Activated CD8-positive, alpha-beta T cell treated with anti-CD3 and anti-CD28 coated beads, Interleukin-2, amount 10 ng/mL, durations not matched to agents 7 days and 5 days (primary cell): ENCODE results near the gene LRP1. TPM values are rescaled to one million over a fixed set of nuclear protein-coding genes. Genes with fewer than 3 reads are reported as not detected.
A peak's percentile ranks its signal among the peaks of the same experiment; 100 is the strongest.

Experiments used
- ATAC-seq: fragments of 150-1000 bp; cut with Tn5 transposase; one replicate; pipeline ENCODE4 v1.10.0; 2021; ENCODE audit warnings: moderate library complexity
- CTCF ChIA-PET: fragments of 350-600 bp; sonication (Branson Sonifier 250); formaldehyde crosslinking; loops from one replicate; lab custom pipeline; 2021; ENCODE audit warnings: antibody characterized with exemption; lab: Charles Lee
- POLR2A ChIA-PET: fragments of 350-600 bp; sonication (Branson Sonifier 250); formaldehyde crosslinking; loops from one replicate; lab custom pipeline; 2021; ENCODE audit warnings: antibody characterized with exemption; lab: Charles Lee
- DNase-seq: peaks from one replicate; pipeline ENCODE4 v3.0.0-alpha.2; 2020
- H3K27ac Mint-ChIP-seq: one replicate; pipeline ENCODE4 v1.8.0; 2021; ENCODE audit warnings: mild to moderate bottlenecking, mixed read lengths
- H3K27me3 Mint-ChIP-seq: one replicate; pipeline ENCODE4 v1.8.0; 2021; ENCODE audit warnings: low read depth, mixed read lengths
- H3K36me3 Mint-ChIP-seq: one replicate; pipeline ENCODE4 v1.8.0; 2021; ENCODE audit warnings: low read depth, mixed read lengths
- H3K4me1 Mint-ChIP-seq: one replicate; pipeline ENCODE4 v1.8.0; 2021; ENCODE audit warnings: low read depth, mixed read lengths
- H3K4me3 Mint-ChIP-seq: one replicate; pipeline ENCODE4 v1.8.0; 2021; ENCODE audit warnings: mild to moderate bottlenecking, mixed read lengths
- H3K9me3 Mint-ChIP-seq: one replicate; pipeline ENCODE4 v1.8.0; 2022; ENCODE audit warnings: mixed read lengths; ENCODE audit not compliant: insufficient read depth
- total RNA-seq, 2 experiments: library from RNA; stranded (reverse); gene quantifications; one replicate each; pipeline ENCODE4 v1.2.3, GENCODE V29; 2021

LRP1 gene
- total RNA-seq, 2 experiments from 2014 or later: 0.39 to 0.40 TPM

- H3K27ac Mint-ChIP-seq: no peak overlapping the region
- peaks cover 5% of the 10 kb centered on the region for H3K4me1 Mint-ChIP-seq
- no peak for DNase-seq
- no peak overlapping the region for H3K4me3 Mint-ChIP-seq
- ChIA-PET POLR2A (no interaction called here), CTCF (interaction anchor here (1.0 to 10.4 kb wide), 10 partner anchors 10 to 186 kb away, joined by 3 to 178 read pairs (median 4); partner anchors contain the start of gene LRP1)
- no peaks in the 10 kb centered on the region for H3K27me3 Mint-ChIP-seq
- no peaks in the 10 kb centered on the region for H3K36me3 Mint-ChIP-seq
- no peak for ATAC-seq
- H3K9me3 Mint-ChIP-seq: no peaks in the 10 kb centered on the region
Measured at GRCh38 chr12:57187222-57188089, 59.2 kb downstream of the LRP1 start.

GRCh38 chr12:57188090-57188425 is 59.8 kb downstream of the LRP1 start:
- no peak for DNase-seq
- Mint-ChIP-seq H3K4me1 (peaks cover under 1% of the 10 kb centered on the region), H3K27ac (no peak overlapping the region), H3K36me3 (no peaks in the 10 kb centered on the region), H3K9me3 (no peaks in the 10 kb centered on the region), H3K4me3 (no peak overlapping the region), H3K27me3 (no peaks in the 10 kb centered on the region)
- no peak for ATAC-seq
- POLR2A ChIA-PET: no interaction called here
- CTCF ChIA-PET: interaction anchor here (1.0 to 10.4 kb wide), 8 partner anchors 15 to 187 kb away, joined by 3 to 178 read pairs (median 4); partner anchors contain the start of gene LRP1

GRCh38 chr12:57190037-57190436 is 61.8 kb downstream of the LRP1 start:
- Mint-ChIP-seq H3K27me3 (no peaks in the 10 kb centered on the region), H3K27ac (no peak overlapping the region), H3K9me3 (no peaks in the 10 kb centered on the region), H3K36me3 (no peaks in the 10 kb centered on the region), H3K4me3 (no peak overlapping the region), H3K4me1 (no peaks in the 10 kb centered on the region)
- DNase-seq (no peak), ATAC-seq (no peak)
- ChIA-PET CTCF (interaction anchor here (10.4 kb wide), 1 partner anchor 67 kb away, joined by 178 read pairs; the partner anchor contains the start of gene LRP1), POLR2A (no interaction called here)

GRCh38 chr12:57190821-57191220 is 62.5 kb downstream of the LRP1 start:
- ChIA-PET POLR2A (no interaction called here), CTCF (interaction anchor here (0.8 kb wide), 1 partner anchor 53 kb away, joined by 3 read pairs; no protein-coding TSS in a partner anchor)
- Mint-ChIP-seq H3K27me3 (no peaks in the 10 kb centered on the region), H3K27ac (no peak overlapping the region), H3K4me3 (no peak overlapping the region), H3K9me3 (no peaks in the 10 kb centered on the region), H3K36me3 (no peaks in the 10 kb centered on the region), H3K4me1 (no peaks in the 10 kb centered on the region)
- ATAC-seq (peak; percentile 29), DNase-seq (no peak)

- Mint-ChIP-seq H3K4me1 (no peaks in the 10 kb centered on the region), H3K9me3 (no peaks in the 10 kb centered on the region), H3K27ac (no peak overlapping the region), H3K4me3 (no peak overlapping the region), H3K36me3 (no peaks in the 10 kb centered on the region), H3K27me3 (no peaks in the 10 kb centered on the region)
- ATAC-seq: peak; percentile 14
- ChIA-PET CTCF (no interaction called here), POLR2A (no interaction called here)
- DNase-seq: no peak
Measured at GRCh38 chr12:57191410-57191809, 63.1 kb downstream of the LRP1 start.

GRCh38 chr12:57192920-57193319 is 64.6 kb downstream of the LRP1 start:
- H3K36me3 Mint-ChIP-seq: no peaks in the 10 kb centered on the region
- CTCF ChIA-PET: no interaction called here
- POLR2A ChIA-PET: no interaction called here
- no peaks in the 10 kb centered on the region for H3K9me3 Mint-ChIP-seq
- H3K4me3 Mint-ChIP-seq: no peak overlapping the region
- no peaks in the 10 kb centered on the region for H3K4me1 Mint-ChIP-seq
- no peak for ATAC-seq
- no peaks in the 10 kb centered on the region for H3K27me3 Mint-ChIP-seq
- no peak for DNase-seq
- no peak overlapping the region for H3K27ac Mint-ChIP-seq

- CTCF ChIA-PET: no interaction called here
- DNase-seq: no peak
- ATAC-seq: no peak
- Mint-ChIP-seq H3K36me3 (no peaks in the 10 kb centered on the region), H3K9me3 (no peaks in the 10 kb centered on the region), H3K4me3 (no peak overlapping the region), H3K27me3 (no peaks in the 10 kb centered on the region), H3K27ac (no peak overlapping the region), H3K4me1 (no peaks in the 10 kb centered on the region)
- POLR2A ChIA-PET: no interaction called here
Measured at GRCh38 chr12:57193706-57194245, 65.5 kb downstream of the LRP1 start.

GRCh38 chr12:57194253-57194652 is 66.0 kb downstream of the LRP1 start:
- DNase-seq (no peak), ATAC-seq (no peak)
- ChIA-PET CTCF (no interaction called here), POLR2A (no interaction called here)
- Mint-ChIP-seq H3K27ac (no peak overlapping the region), H3K27me3 (no peaks in the 10 kb centered on the region), H3K36me3 (no peaks in the 10 kb centered on the region), H3K9me3 (no peaks in the 10 kb centered on the region), H3K4me1 (no peaks in the 10 kb centered on the region), H3K4me3 (no peak overlapping the region)

GRCh38 chr12:57195186-57195585 is 66.9 kb downstream of the LRP1 start:
- ATAC-seq (no peak), DNase-seq (no peak)
- H3K4me1 Mint-ChIP-seq: no peaks in the 10 kb centered on the region
- no peaks in the 10 kb centered on the region for H3K27me3 Mint-ChIP-seq
- no peak overlapping the region for H3K4me3 Mint-ChIP-seq
- H3K9me3 Mint-ChIP-seq: no peaks in the 10 kb centered on the region
- POLR2A ChIA-PET: no interaction called here
- CTCF ChIA-PET: no interaction called here
- no peak overlapping the region for H3K27ac Mint-ChIP-seq
- no peaks in the 10 kb centered on the region for H3K36me3 Mint-ChIP-seq

- H3K36me3 Mint-ChIP-seq: no peaks in the 10 kb centered on the region
- H3K4me1 Mint-ChIP-seq: no peaks in the 10 kb centered on the region
- CTCF ChIA-PET: interaction anchor here (1.0 to 1.1 kb wide), 2 partner anchors 20 to 71 kb away, joined by 3 read pairs; no protein-coding TSS in a partner anchor
- no peak overlapping the region for H3K4me3 Mint-ChIP-seq
- H3K27ac Mint-ChIP-seq: no peak overlapping the region
- DNase-seq: no peak
- POLR2A ChIA-PET: no interaction called here
- H3K27me3 Mint-ChIP-seq: no peaks in the 10 kb centered on the region
- no peaks in the 10 kb centered on the region for H3K9me3 Mint-ChIP-seq
- ATAC-seq: no peak
Measured at GRCh38 chr12:57195611-57196371, 67.5 kb downstream of the LRP1 start.

GRCh38 chr12:57196439-57196838 is 68.2 kb downstream of the LRP1 start:
- ChIA-PET POLR2A (no interaction called here), CTCF (interaction anchor here (1.0 to 1.1 kb wide), 2 partner anchors 21 to 72 kb away, joined by 3 read pairs; no protein-coding TSS in a partner anchor)
- Mint-ChIP-seq H3K4me1 (no peaks in the 10 kb centered on the region), H3K27ac (no peak overlapping the region), H3K4me3 (no peak overlapping the region), H3K36me3 (no peaks in the 10 kb centered on the region), H3K27me3 (no peaks in the 10 kb centered on the region), H3K9me3 (no peaks in the 10 kb centered on the region)
- DNase-seq (no peak), ATAC-seq (no peak)
